ENCODE results near the gene AMOTL1. TPM values are rescaled to one million over a fixed set of nuclear protein-coding genes. Genes with fewer than 3 reads are reported as not detected.
A peak's percentile ranks its signal among the peaks of the same experiment; 100 is the strongest.

The AMOTL1 gene
- total RNA-seq, 1 donor from 2014 or later = 64.8 TPM

- peaks cover 33% of the 10 kb centered on the region for H3K4me1 Mint-ChIP-seq (ENCODE audit: unreplicated experiment)
- H3K27me3 Mint-ChIP-seq = no peaks in the 10 kb centered on the region
- DNase-seq (ENCODE audit: extremely low spot score, unreplicated experiment) = no peak
- TF ChIP-seq CTCF (conservative IDR thresholded peaks at IDR 0.05) = no peak
- H3K4me3 Mint-ChIP-seq = no peak overlapping the region
- peaks cover 5% of the 10 kb centered on the region for H3K9me3 Mint-ChIP-seq
- peaks cover 3% of the 10 kb centered on the region for H3K36me3 Mint-ChIP-seq
- H3K27ac Mint-ChIP-seq = peak overlapping the region; percentile 98
These were observed 21.0 kb upstream of the AMOTL1 start for GRCh38 chr11:94747146-94747545.

GRCh38 chr11:94747601-94748041 lies 20.5 kb upstream of the AMOTL1 start:
- DNase-seq (ENCODE audit: extremely low spot score, unreplicated experiment) = no peak
- H3K4me1 Mint-ChIP-seq (ENCODE audit: unreplicated experiment) = peaks cover 35% of the 10 kb centered on the region
- peaks cover 3% of the 10 kb centered on the region for H3K36me3 Mint-ChIP-seq
- H3K27ac Mint-ChIP-seq = peak overlapping the region; percentile 98
- H3K9me3 Mint-ChIP-seq = peaks cover 5% of the 10 kb centered on the region
- no peaks in the 10 kb centered on the region for H3K27me3 Mint-ChIP-seq
- peak overlapping the region; percentile 65 for H3K4me3 Mint-ChIP-seq
- no peak for TF ChIP-seq CTCF (conservative IDR thresholded peaks at IDR 0.05)

GRCh38 chr11:94749369-94749768 lies 18.8 kb upstream of the AMOTL1 start:
- H3K27ac Mint-ChIP-seq = peak overlapping the region; percentile 98
- H3K4me1 Mint-ChIP-seq (ENCODE audit: unreplicated experiment) = peaks cover 39% of the 10 kb centered on the region
- TF ChIP-seq CTCF (conservative IDR thresholded peaks at IDR 0.05) = no peak

GRCh38 chr11:94750319-94751217 lies 17.6 kb upstream of the AMOTL1 start:
- Mint-ChIP-seq H3K36me3 (peaks cover 3% of the 10 kb centered on the region), H3K4me3 (peak overlapping the region; percentile 53), H3K27ac (peak overlapping the region; percentile 98), H3K27me3 (no peaks in the 10 kb centered on the region), H3K9me3 (peaks cover 5% of the 10 kb centered on the region), H3K4me1 (ENCODE audit: unreplicated experiment) (peaks cover 40% of the 10 kb centered on the region)
- DNase-seq (ENCODE audit: extremely low spot score, unreplicated experiment) = no peak
- TF ChIP-seq CTCF (conservative IDR thresholded peaks at IDR 0.05) = no peak

More at GRCh38 chr11:94749369-94749768, 18.8 kb upstream of the AMOTL1 start:
- Mint-ChIP-seq H3K4me3 (peak overlapping the region; percentile 35), H3K36me3 (peaks cover 3% of the 10 kb centered on the region), H3K9me3 (peaks cover 5% of the 10 kb centered on the region), H3K27me3 (no peaks in the 10 kb centered on the region)
- DNase-seq (ENCODE audit: extremely low spot score, unreplicated experiment) = no peak

GRCh38 chr11:94751218-94751609 lies 16.9 kb upstream of the AMOTL1 start:
- Mint-ChIP-seq H3K36me3 (peaks cover 3% of the 10 kb centered on the region), H3K27ac (peak overlapping the region; percentile 98), H3K9me3 (peaks cover 5% of the 10 kb centered on the region), H3K27me3 (no peaks in the 10 kb centered on the region), H3K4me3 (no peak overlapping the region), H3K4me1 (ENCODE audit: unreplicated experiment) (peaks cover 38% of the 10 kb centered on the region)
- DNase-seq (ENCODE audit: extremely low spot score, unreplicated experiment) = no peak
- no peak for TF ChIP-seq CTCF (conservative IDR thresholded peaks at IDR 0.05)

Data from type B pancreatic cell (in vitro differentiated cells).